ENCODE results near the gene LYSMD4. TPM values are rescaled to one million over a fixed set of nuclear protein-coding genes. Genes with fewer than 3 reads are reported as not detected.

Gene LYSMD4
- total RNA-seq, 2 experiments from 2014 or later = 12.9 to 13.0 TPM

DNA sequence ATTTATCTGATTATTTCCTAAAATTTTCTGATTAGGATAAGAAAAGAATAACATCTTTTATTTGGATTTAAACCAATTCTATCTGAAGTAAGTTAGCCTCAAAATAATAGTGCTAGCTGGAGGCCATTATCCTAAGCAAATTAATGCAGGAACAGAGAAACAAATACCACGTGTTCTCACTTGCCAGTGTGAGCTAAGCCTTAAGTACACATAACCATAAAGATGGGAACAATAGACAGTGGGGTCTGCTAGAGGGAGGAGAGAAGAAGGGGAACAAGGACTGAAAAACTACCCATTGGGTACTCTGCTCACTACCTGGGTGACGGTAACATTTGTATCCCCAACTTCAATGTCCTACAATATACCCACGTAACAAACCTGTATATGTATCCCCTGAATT is 31.3 kb upstream of the LYSMD4 start:
- no peak for DNase-seq
- CTCF ChIA-PET = no interaction called here
- no peaks in the 10 kb centered on the region for H3K4me1 ChIP-seq (ENCODE audit: insufficient read depth, low read length)
- no peak overlapping the region for H3K27ac ChIP-seq (ENCODE audit: low read depth in 1 of 2, low read length in 2 of 2)
- intact Hi-C loops (cut with DNase I, micrococcal nuclease) = no loop called here
- no peak overlapping the region for H3K27ac Mint-ChIP-seq
- no peaks in the 10 kb centered on the region for H3K4me1 Mint-ChIP-seq (ENCODE audit: low read depth)
- TF ChIP-seq CTCF (IDR thresholded peaks at IDR 0.05) = no peak
- no peaks in the 10 kb centered on the region for H3K36me3 ChIP-seq (ENCODE audit: insufficient read depth, low read length)
- H3K4me3 Mint-ChIP-seq = no peak overlapping the region
- H3K9me3 Mint-ChIP-seq = no peaks in the 10 kb centered on the region
- H3K36me3 Mint-ChIP-seq (ENCODE audit: low read depth) = no peaks in the 10 kb centered on the region
- POLR2A ChIA-PET = no interaction called here
- no peaks in the 10 kb centered on the region for H3K9me3 ChIP-seq (ENCODE audit: control insufficient read depth in 1 of 2, insufficient read depth in 1 of 2, low read length in 2 of 2)
- ATAC-seq (ENCODE audit: poor library complexity) = no peak
- no peaks in the 10 kb centered on the region for H3K27me3 ChIP-seq (ENCODE audit: control insufficient read depth in 1 of 2, insufficient read depth in 2 of 2, low read length in 2 of 2)
- H3K4me3 ChIP-seq (ENCODE audit: low read length) = no peak overlapping the region
- H3K27me3 Mint-ChIP-seq = no peaks in the 10 kb centered on the region

DNA sequence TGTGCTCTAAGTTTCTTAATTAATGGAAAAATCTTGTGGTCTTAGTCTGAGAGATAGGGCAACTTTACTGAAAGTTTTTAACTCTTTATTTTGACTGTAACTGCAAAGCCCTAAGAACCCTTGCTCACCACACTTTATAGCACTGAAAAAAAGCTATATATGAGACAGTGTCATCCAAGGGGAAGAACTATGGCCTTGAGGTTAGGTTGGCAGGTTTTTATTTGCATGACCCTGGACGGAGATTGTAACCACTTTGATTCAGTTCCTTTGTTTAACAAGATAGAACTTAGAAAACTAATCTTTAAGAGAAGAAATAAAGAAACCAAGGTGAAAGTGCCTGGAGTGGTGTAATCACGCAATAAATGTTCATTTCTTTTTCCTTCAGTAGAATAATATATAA is 30.6 kb upstream of the LYSMD4 start:
- DNase-seq (no peak), ATAC-seq (ENCODE audit: poor library complexity) (no peak)
- H3K27ac Mint-ChIP-seq = no peak overlapping the region
- ChIA-PET CTCF (no interaction called here), POLR2A (no interaction called here)
- H3K9me3 Mint-ChIP-seq = no peaks in the 10 kb centered on the region
- no peak for TF ChIP-seq CTCF (IDR thresholded peaks at IDR 0.05)
- H3K27me3 Mint-ChIP-seq = no peaks in the 10 kb centered on the region
- intact Hi-C loops (cut with DNase I, micrococcal nuclease) = no loop called here
- no peaks in the 10 kb centered on the region for H3K4me1 Mint-ChIP-seq (ENCODE audit: low read depth)
- Histone ChIP-seq H3K27ac (ENCODE audit: low read depth in 1 of 2, low read length in 2 of 2) (no peak overlapping the region), H3K27me3 (ENCODE audit: control insufficient read depth in 1 of 2, insufficient read depth in 2 of 2, low read length in 2 of 2) (no peaks in the 10 kb centered on the region), H3K9me3 (ENCODE audit: control insufficient read depth in 1 of 2, insufficient read depth in 1 of 2, low read length in 2 of 2) (no peaks in the 10 kb centered on the region), H3K4me1 (ENCODE audit: insufficient read depth, low read length) (no peaks in the 10 kb centered on the region), H3K36me3 (ENCODE audit: insufficient read depth, low read length) (no peaks in the 10 kb centered on the region), H3K4me3 (ENCODE audit: low read length) (no peak overlapping the region)
- H3K36me3 Mint-ChIP-seq (ENCODE audit: low read depth) = no peaks in the 10 kb centered on the region
- no peak overlapping the region for H3K4me3 Mint-ChIP-seq

DNA sequence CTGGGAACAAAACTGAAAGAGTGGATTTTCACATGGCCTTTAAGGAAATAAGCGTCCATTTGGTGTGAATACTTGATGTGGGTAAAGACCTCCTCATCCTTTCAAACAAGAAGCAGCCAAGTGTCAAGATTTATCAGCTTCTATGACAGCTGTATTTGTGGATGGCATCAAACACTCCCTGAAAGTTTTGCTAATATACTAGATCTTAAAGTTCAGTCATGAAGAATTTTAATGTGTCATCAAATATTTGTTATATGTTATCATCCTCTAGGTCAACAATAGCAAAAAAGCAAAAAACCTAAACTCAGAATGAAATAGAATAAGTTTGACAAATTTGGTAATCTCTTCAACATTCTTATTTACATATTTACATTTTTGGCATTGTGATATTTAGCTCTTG is 29.1 kb upstream of the LYSMD4 start:
- Mint-ChIP-seq H3K27me3 (no peaks in the 10 kb centered on the region), H3K36me3 (ENCODE audit: low read depth) (no peaks in the 10 kb centered on the region), H3K9me3 (no peaks in the 10 kb centered on the region), H3K4me1 (ENCODE audit: low read depth) (no peaks in the 10 kb centered on the region), H3K27ac (no peak overlapping the region), H3K4me3 (no peak overlapping the region)
- intact Hi-C loops (cut with DNase I, micrococcal nuclease) = no loop called here
- Histone ChIP-seq H3K9me3 (ENCODE audit: control insufficient read depth in 1 of 2, insufficient read depth in 1 of 2, low read length in 2 of 2) (no peaks in the 10 kb centered on the region), H3K27me3 (ENCODE audit: control insufficient read depth in 1 of 2, insufficient read depth in 2 of 2, low read length in 2 of 2) (no peaks in the 10 kb centered on the region), H3K27ac (ENCODE audit: low read depth in 1 of 2, low read length in 2 of 2) (no peak overlapping the region), H3K4me3 (ENCODE audit: low read length) (no peak overlapping the region), H3K4me1 (ENCODE audit: insufficient read depth, low read length) (no peaks in the 10 kb centered on the region), H3K36me3 (ENCODE audit: insufficient read depth, low read length) (no peaks in the 10 kb centered on the region)
- no peak for ATAC-seq (ENCODE audit: poor library complexity)
- no peak for DNase-seq
- TF ChIP-seq CTCF (IDR thresholded peaks at IDR 0.05) = no peak
- ChIA-PET CTCF (interaction anchor here (0.5 to 1.0 kb wide), 2 partner anchors 75 to 475 kb away, joined by 3 read pairs; no protein-coding TSS in a partner anchor), POLR2A (no interaction called here)

All from CD4-positive, alpha-beta T cell (primary cell).